ENCODE results near the gene RAPGEF4. TPM values are rescaled to one million over a fixed set of nuclear protein-coding genes. Genes with fewer than 3 reads are reported as not detected.

Gene RAPGEF4
- polyA plus RNA-seq, 1 experiment: 0.60 TPM

DNA sequence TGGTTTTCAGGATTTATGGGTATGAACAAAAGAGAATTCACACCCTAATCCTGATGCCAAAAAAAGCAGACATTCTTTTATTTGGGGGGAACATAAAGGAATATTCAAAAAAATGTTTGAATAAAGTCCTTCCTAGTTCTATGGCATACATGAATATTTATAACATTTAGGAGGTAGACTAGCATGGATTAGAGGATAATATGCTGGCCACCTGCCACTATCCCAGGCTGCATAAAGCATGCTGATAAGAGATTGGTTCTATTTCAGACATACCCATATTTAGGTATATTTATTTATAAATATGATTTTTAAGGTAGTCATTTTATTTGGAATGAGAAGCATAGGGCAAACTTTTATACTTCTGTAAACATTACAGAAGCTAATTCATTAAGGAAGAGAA, 305.1 kb downstream of the RAPGEF4 start:
- Histone ChIP-seq H3K4me3 (ENCODE audit: low read depth, low read length) (no peak overlapping the region), H3K27me3 (ENCODE audit: control insufficient read depth, insufficient read depth, low read length) (no peaks in the 10 kb centered on the region), H3K36me3 (ENCODE audit: control insufficient read depth, insufficient read depth, low read length) (no peaks in the 10 kb centered on the region)
- TF ChIP-seq, protein P1, sequence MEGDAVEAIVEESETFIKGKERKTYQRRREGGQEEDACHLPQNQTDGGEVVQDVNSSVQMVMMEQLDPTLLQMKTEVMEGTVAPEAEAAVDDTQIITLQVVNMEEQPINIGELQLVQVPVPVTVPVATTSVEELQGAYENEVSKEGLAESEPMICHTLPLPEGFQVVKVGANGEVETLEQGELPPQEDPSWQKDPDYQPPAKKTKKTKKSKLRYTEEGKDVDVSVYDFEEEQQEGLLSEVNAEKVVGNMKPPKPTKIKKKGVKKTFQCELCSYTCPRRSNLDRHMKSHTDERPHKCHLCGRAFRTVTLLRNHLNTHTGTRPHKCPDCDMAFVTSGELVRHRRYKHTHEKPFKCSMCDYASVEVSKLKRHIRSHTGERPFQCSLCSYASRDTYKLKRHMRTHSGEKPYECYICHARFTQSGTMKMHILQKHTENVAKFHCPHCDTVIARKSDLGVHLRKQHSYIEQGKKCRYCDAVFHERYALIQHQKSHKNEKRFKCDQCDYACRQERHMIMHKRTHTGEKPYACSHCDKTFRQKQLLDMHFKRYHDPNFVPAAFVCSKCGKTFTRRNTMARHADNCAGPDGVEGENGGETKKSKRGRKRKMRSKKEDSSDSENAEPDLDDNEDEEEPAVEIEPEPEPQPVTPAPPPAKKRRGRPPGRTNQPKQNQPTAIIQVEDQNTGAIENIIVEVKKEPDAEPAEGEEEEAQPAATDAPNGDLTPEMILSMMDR (IDR thresholded peaks at IDR 0.05; ENCODE audit: insufficient read depth, low read depth, low read length): no peak
- DNase-seq (ENCODE audit: low read depth): no peak
- POLR2A ChIA-PET: no interaction called here
- CTCF ChIA-PET: interaction anchor here (0.7 kb wide), 1 partner anchor 8 kb away, joined by 3 read pairs; no protein-coding TSS in a partner anchor

DNA sequence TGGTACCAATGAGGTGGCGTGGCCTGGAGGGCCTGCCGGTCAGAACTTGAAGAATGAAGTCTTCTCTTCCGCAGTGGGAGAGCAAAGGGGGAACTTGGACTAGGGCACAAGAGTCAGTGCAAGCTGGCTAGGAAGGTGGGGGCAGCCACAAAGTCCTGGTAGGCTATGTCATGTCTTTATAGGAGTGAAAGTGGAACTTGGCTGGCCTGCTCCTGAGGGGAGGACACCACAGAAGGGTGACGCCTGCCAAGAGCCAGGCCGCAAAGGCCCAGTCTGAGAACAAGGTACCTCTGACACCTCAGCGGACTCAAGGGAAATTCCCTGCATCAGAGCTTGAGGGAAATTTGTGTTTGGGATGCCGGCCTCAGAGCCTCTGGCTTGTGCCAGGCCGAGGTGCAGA, 307.8 kb downstream of the RAPGEF4 start:
- TF ChIP-seq, protein P1 (IDR thresholded peaks at IDR 0.05; ENCODE audit: insufficient read depth, low read depth, low read length): no peak

GRCh38 chr2:173043897-173044519, 308.4 kb downstream of the RAPGEF4 start:
- Histone ChIP-seq H3K36me3 (ENCODE audit: control insufficient read depth, insufficient read depth, low read length) (no peaks in the 10 kb centered on the region), H3K27me3 (ENCODE audit: control insufficient read depth, insufficient read depth, low read length) (no peaks in the 10 kb centered on the region), H3K4me3 (ENCODE audit: low read depth, low read length) (no peak overlapping the region)
- ChIA-PET CTCF (interaction anchor here (0.9 to 2.9 kb wide), 6 partner anchors 13 to 167 kb away, joined by 3 to 10 read pairs (median 4); no protein-coding TSS in a partner anchor), POLR2A (no interaction called here)
- no peak for DNase-seq (ENCODE audit: low read depth)
- TF ChIP-seq, protein P1 (IDR thresholded peaks at IDR 0.05; ENCODE audit: insufficient read depth, low read depth, low read length): no peak

More for the DNA sequence above, 307.8 kb downstream of the RAPGEF4 start:
- Histone ChIP-seq H3K36me3 (ENCODE audit: control insufficient read depth, insufficient read depth, low read length) (no peaks in the 10 kb centered on the region), H3K4me3 (ENCODE audit: low read depth, low read length) (no peak overlapping the region), H3K27me3 (ENCODE audit: control insufficient read depth, insufficient read depth, low read length) (no peaks in the 10 kb centered on the region)
- POLR2A ChIA-PET: no interaction called here
- DNase-seq (ENCODE audit: low read depth): no peak
- CTCF ChIA-PET: interaction anchor here (0.9 to 2.9 kb wide), 4 partner anchors 14 to 167 kb away, joined by 3 to 10 read pairs (median 4); no protein-coding TSS in a partner anchor

DNA sequence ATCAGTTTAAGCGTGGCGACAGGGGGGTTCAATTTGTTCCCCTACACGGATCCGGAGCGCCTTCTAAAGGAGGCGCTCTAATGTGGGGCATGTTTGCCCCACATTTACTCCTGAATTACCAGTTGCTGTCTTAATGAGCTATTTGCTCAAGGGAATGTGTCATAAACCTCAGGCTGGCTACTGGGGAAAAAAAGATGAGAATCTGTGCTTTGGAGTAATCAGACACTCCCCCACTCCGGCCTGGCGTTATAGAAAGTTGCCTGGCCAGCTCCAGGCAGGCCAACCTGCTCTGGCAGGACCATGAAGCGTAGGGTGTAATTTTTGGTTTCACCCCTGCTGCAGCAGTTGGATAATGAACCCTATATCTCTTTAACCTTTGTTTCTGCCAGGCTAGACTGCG, 309.0 kb downstream of the RAPGEF4 start:
- no peaks in the 10 kb centered on the region for H3K36me3 ChIP-seq (ENCODE audit: control insufficient read depth, insufficient read depth, low read length)
- no peak overlapping the region for H3K4me3 ChIP-seq (ENCODE audit: low read depth, low read length)
- ChIA-PET POLR2A (no interaction called here), CTCF (interaction anchor here (1.0 to 2.9 kb wide), 4 partner anchors 13 to 166 kb away, joined by 4 to 10 read pairs (median 4); no protein-coding TSS in a partner anchor)
- TF ChIP-seq, protein P1 (IDR thresholded peaks at IDR 0.05; ENCODE audit: insufficient read depth, low read depth, low read length): no peak
- no peak for DNase-seq (ENCODE audit: low read depth)
- H3K27me3 ChIP-seq (ENCODE audit: control insufficient read depth, insufficient read depth, low read length): no peaks in the 10 kb centered on the region

DNA sequence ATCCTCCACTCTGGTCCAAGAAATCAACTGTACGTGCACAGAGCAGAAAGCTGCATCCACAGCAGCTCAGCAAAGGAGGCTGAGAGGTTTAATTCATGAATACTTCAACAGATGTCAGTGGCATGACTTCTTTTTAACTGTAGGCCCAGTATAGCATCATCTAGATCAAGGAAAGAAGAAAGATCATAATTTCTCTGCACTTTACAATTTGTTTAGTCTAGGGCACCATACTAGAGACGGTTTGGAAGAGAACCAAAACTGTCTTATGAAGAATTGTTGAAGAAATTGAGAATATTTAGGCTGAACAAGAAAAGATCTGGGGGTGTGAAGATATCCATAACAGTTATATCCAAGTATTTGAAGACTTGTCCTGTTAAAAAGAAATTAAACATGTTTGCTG, 309.5 kb downstream of the RAPGEF4 start:
- CTCF ChIA-PET: interaction anchor here (1.0 to 2.9 kb wide), 3 partner anchors 13 to 33 kb away, joined by 4 to 10 read pairs (median 4); no protein-coding TSS in a partner anchor
- DNase-seq (ENCODE audit: low read depth): no peak
- POLR2A ChIA-PET: no interaction called here
- TF ChIP-seq, protein P1 (IDR thresholded peaks at IDR 0.05; ENCODE audit: insufficient read depth, low read depth, low read length): no peak
- Histone ChIP-seq H3K4me3 (ENCODE audit: low read depth, low read length) (no peak overlapping the region), H3K27me3 (ENCODE audit: control insufficient read depth, insufficient read depth, low read length) (no peaks in the 10 kb centered on the region), H3K36me3 (ENCODE audit: control insufficient read depth, insufficient read depth, low read length) (no peaks in the 10 kb centered on the region)
